Skeletal muscle satellite cell (primary cell): Measurements from ENCODE around the gene ADCY7.

ENCODE experiments used
- H3K27me3 ChIP-seq: 2 replicates; pipeline ENCODE4 v1.7.0; 2013; ENCODE audit warnings: low read length; ENCODE audit not compliant: control insufficient read depth, insufficient read depth
- H3K36me3 ChIP-seq: 2 replicates; pipeline ENCODE4 v1.7.0; 2013; ENCODE audit warnings: mild to moderate bottlenecking, control low read depth, low read length; ENCODE audit not compliant: insufficient read depth
- H3K4me1 ChIP-seq: 2 replicates; pipeline ENCODE4 v1.7.0; 2013; ENCODE audit warnings: low read length; ENCODE audit not compliant: control insufficient read depth, insufficient read depth
- H3K4me2 ChIP-seq: 2 replicates; pipeline ENCODE4 v1.7.0; 2013; ENCODE audit warnings: mild to moderate bottlenecking, low read length
- H3K4me3 ChIP-seq: 2 replicates; pipeline ENCODE4 v1.7.0; 2013; ENCODE audit warnings: low read length
- H3K9ac ChIP-seq: 2 replicates; pipeline ENCODE4 v1.7.0; 2013; ENCODE audit warnings: mild to moderate bottlenecking, low read depth, low read length, moderate library complexity
- H3K9me3 ChIP-seq: replicated peaks from 2 replicates; pipeline ENCODE4 v1.7.0; 2013; ENCODE audit warnings: mild to moderate bottlenecking, control low read depth, low read length

The ADCY7 gene

DNA sequence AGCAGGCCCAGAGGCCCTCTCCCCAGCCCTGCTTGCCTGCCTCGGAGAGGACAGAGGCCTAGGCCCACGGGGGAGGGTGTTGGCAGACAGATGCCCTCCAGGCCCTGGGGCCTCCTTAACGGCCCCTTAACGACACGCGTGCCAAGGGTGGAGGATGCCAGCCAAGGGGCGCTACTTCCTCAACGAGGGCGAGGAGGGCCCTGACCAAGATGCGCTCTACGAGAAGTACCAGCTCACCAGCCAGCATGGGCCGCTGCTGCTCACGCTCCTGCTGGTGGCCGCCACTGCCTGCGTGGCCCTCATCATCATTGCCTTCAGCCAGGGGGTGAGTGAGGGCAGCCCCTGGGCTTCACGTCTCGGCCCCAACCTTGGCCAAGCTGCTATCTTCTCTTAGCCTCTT is 21.7 kb downstream of the ADCY7 start:
- Histone ChIP-seq H3K27me3 (no peaks in the 10 kb centered on the region), H3K9me3 (no peaks in the 10 kb centered on the region), H3K4me3 (no peak overlapping the region), H3K9ac (no peak overlapping the region), H3K4me2 (no peak overlapping the region), H3K4me1 (peaks cover 27% of the 10 kb centered on the region), H3K36me3 (peaks cover 53% of the 10 kb centered on the region)

GRCh38 chr16:50288920-50289319 is 22.6 kb downstream of the ADCY7 start:
- Histone ChIP-seq H3K4me3 (no peak overlapping the region), H3K4me1 (peaks cover 18% of the 10 kb centered on the region), H3K27me3 (no peaks in the 10 kb centered on the region), H3K9me3 (no peaks in the 10 kb centered on the region), H3K4me2 (no peak overlapping the region), H3K9ac (no peak overlapping the region), H3K36me3 (peaks cover 62% of the 10 kb centered on the region)

DNA sequence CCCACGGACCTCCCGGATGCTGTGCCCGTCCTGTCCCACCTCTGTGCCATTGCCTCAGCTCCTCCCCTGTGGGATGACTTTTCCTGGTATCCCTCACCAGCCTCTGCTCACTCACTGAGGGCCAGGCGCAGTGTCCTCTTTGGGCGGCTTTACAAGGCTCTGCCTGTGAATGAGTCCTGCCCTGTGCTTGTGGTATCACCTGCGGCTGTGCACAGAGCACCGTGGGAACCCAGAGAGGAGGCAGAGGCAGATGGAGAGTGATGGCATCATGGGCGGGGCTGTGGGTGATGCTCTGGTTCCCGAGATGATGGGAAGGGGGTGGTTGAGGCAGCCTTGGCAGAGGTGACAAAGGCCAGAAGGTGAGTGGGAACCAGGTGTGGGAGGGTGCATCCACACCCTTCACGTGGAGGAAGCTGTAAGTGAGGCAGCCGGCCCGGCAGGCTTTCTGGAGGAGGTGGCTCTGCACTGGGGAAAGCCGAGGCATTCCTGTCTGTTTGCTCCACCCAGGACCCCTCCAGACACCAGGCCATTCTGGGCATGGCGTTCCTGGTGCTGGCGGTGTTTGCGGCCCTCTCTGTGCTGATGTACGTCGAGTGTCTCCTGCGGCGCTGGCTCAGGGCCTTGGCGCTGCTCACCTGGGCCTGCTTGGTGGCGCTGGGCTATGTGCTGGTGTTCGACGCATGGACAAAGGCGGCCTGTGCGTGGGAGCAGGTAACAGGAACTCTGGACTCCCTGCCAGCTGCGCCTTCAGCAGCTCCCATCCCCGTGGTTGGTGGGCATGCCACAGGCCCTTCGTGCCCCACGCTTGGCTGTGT is 23.8 kb downstream of the ADCY7 start:
- H3K36me3 ChIP-seq, result peaks cover 65% of the 10 kb centered on the region
- H3K9ac ChIP-seq, result no peak overlapping the region
- no peaks in the 10 kb centered on the region for H3K9me3 ChIP-seq
- no peak overlapping the region for H3K4me3 ChIP-seq
- H3K4me2 ChIP-seq, result no peak overlapping the region
- H3K4me1 ChIP-seq, result peaks cover 8% of the 10 kb centered on the region
- H3K27me3 ChIP-seq, result no peaks in the 10 kb centered on the region

DNA sequence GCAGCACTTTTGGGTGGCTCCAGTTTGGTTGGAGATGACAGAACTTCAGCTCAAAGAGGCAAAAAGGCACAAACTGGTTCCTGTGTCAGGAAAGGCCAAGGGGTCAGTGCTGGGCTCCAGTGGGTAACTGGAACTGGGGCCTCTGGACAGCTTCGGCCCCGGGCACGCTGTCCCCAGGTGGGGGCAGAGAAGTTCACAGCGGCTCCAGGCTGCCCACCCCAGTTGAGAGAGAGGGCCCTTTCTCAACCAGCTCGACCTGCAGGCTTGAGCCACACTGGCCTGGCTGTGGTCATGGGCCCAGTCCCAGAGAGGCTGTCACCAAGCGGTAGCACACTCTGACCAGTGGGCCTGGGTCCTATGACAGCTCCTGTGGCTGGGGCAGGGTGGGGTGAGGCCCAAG is 24.5 kb downstream of the ADCY7 start:
- Histone ChIP-seq H3K4me2 (no peak overlapping the region), H3K9ac (no peak overlapping the region), H3K4me1 (peaks cover 1% of the 10 kb centered on the region), H3K36me3 (peaks cover 69% of the 10 kb centered on the region), H3K27me3 (no peaks in the 10 kb centered on the region), H3K4me3 (no peak overlapping the region), H3K9me3 (no peaks in the 10 kb centered on the region)

DNA sequence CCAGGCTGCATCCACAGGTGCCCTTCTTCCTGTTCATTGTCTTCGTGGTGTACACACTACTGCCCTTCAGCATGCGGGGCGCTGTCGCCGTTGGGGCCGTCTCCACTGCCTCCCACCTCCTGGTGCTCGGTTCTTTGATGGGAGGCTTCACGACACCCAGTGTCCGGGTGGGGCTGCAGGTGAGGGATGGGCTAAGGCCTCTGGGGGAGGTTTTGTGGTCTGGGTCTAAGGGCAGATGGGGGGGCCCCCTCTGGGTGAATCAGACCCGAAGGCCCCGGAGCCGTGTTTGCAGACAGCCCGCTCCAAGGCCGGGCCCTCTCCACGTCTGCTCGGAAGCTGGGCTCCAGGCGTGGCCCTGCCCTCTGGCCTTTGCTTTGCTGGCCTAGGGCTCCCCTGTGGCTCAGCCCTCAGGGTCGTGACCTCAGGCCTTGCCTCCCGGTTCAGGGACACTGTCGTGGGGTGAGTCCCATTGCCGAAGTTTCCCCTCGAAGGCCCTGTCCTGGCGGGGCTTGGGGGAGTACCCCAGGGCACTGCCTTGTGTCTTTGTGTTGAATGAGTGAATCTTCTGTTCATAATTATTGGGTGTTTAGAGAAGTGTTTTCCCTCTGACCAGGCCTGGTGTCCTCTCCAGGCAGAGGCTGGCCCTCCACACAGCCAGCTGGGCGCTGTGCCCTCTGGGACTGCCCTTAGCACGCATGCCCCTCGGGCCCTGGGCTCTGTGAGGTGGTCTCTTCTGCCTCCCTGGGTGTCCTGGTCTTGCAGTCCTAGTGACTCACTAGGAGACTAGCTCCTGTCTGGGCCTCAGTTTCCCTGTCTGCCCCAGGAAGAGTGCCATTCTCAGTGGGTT is 25.6 kb downstream of the ADCY7 start:
- Histone ChIP-seq H3K4me1 (no peaks in the 10 kb centered on the region), H3K9me3 (no peaks in the 10 kb centered on the region), H3K4me3 (no peak overlapping the region), H3K9ac (no peak overlapping the region), H3K27me3 (no peaks in the 10 kb centered on the region), H3K36me3 (peaks cover 72% of the 10 kb centered on the region), H3K4me2 (no peak overlapping the region)

DNA sequence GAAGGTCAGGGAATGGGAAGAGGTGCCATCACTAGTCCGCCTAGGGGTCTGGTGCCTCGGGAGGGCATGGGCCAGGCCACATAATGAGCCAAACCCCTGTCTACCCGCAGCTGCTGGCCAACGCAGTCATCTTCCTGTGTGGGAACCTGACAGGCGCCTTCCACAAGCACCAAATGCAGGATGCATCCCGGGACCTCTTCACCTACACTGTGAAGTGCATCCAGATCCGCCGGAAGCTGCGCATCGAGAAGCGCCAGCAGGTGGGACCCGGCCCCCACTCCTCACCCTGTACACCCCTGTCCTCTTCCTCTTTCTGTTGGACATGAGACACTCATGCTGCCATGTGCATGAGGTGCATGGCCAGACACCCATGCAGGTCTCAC is 26.2 kb downstream of the ADCY7 start:
- Histone ChIP-seq H3K36me3 (peaks cover 78% of the 10 kb centered on the region), H3K4me2 (no peak overlapping the region), H3K27me3 (no peaks in the 10 kb centered on the region), H3K4me1 (no peaks in the 10 kb centered on the region), H3K9ac (no peak overlapping the region), H3K9me3 (no peaks in the 10 kb centered on the region), H3K4me3 (no peak overlapping the region)

DNA sequence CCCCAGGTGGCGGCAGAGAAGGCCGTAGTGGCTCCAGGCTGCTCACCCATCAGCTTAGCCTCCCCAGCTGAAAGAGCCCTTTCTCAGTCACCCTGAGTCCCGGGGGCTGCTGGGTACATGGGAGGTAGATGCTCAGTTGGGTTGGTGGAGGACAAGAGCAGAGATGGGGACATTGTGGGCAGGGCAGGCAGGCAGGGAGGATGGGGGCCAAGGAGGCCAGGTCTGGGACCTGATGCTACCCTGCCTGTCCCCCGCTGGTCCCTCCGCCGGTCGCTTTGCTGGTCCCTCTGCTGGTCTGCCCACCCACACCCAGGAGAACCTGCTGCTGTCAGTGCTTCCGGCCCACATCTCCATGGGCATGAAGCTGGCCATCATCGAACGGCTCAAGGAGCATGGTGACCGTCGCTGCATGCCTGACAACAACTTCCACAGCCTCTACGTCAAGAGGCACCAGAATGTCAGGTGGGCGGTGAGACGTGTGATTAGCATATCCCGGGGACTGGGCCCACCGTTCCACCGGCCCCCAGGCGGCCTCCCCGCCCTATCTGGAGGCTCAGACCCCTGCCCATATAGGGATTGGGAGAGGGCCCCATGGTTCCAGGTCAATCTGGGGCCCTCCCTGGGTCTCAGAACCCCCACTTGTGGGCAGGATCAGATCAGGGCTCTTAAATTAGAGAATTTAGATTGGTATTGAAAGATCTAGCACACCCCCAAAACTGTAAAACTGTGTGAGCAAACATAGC is 26.9 kb downstream of the ADCY7 start:
- Histone ChIP-seq H3K36me3 (peaks cover 80% of the 10 kb centered on the region), H3K27me3 (no peaks in the 10 kb centered on the region), H3K4me2 (no peak overlapping the region), H3K9ac (no peak overlapping the region), H3K4me1 (no peaks in the 10 kb centered on the region), H3K4me3 (no peak overlapping the region), H3K9me3 (no peaks in the 10 kb centered on the region)

DNA sequence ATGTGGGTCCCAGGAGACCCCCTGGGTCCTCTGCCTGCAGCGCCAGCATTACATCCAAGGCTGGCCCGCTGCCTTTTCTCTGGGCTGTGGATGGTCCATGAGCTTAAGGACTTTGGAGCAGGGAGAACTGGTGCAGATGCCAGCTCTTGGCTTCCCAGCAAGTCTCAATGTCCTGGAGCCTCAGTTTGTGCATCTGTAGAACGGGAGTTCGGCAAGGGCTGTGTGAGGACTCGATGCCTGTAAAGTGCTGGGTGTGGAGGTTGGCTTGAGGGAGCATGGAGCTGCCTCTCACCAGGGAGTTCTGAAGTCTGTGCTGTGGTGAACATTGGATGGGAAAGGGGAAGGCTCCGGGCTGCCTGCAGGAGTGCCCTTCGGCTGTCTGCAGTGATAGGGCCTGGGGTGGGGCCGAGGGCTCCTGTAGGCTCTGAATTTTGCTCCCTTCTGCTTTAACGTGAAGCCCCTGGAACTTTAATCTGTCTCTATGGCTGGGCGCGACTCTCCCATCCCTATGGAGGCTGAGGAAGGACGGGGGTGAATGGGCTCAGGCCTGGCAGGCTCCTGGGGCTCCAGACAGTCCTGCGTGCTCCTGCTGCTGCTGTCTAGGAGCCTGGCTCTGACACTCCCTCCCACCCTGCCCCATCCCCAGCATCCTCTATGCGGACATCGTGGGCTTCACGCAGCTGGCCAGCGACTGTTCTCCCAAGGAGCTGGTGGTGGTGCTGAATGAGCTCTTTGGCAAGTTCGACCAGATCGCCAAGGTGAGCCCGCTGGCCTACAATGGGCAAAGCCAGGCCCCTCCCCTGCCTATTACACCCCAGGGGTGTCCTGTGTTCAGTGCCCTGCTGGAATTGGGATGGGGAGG is 27.9 kb downstream of the ADCY7 start:
- no peak overlapping the region for H3K9ac ChIP-seq
- H3K27me3 ChIP-seq, result no peaks in the 10 kb centered on the region
- no peak overlapping the region for H3K4me2 ChIP-seq
- H3K4me1 ChIP-seq, result no peaks in the 10 kb centered on the region
- H3K36me3 ChIP-seq, result peaks cover 78% of the 10 kb centered on the region
- H3K4me3 ChIP-seq, result no peak overlapping the region
- H3K9me3 ChIP-seq, result no peaks in the 10 kb centered on the region

- Histone ChIP-seq H3K9ac (no peak overlapping the region), H3K36me3 (peaks cover 77% of the 10 kb centered on the region), H3K27me3 (no peaks in the 10 kb centered on the region), H3K4me2 (no peak overlapping the region), H3K4me1 (no peaks in the 10 kb centered on the region), H3K9me3 (no peaks in the 10 kb centered on the region), H3K4me3 (no peak overlapping the region)
These were observed 28.6 kb downstream of the ADCY7 start for GRCh38 chr16:50294955-50295354.

DNA sequence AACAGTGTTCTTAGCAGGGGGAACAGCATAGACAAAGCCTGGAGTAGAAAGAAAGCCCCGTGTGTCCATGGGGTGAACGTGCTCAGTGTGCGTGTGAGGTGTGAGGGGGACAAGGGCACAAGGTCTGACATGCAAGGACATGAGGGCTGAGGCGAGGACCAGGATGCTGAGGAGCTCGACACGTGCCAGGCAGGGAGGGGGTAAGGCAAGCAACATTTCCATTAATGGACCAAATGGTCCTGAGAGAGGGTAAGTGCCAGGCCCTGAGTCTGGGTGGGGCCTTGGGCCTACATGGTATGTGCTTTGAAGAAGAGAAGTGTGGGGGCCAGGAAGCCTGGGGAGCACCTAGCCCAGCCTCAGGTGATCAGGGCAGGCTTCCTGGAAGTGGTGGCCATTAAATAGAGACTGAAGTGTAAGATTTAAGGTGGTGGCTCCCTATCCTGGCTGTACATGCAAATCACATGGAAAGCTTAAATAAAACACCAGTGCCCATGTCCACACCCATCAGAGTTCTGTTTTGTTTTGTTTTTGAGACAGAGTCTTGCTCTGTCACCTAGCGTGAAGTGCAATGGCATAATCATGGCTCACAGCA is 29.3 kb downstream of the ADCY7 start:
- no peak overlapping the region for H3K4me3 ChIP-seq
- H3K9ac ChIP-seq, result no peak overlapping the region
- no peaks in the 10 kb centered on the region for H3K27me3 ChIP-seq
- H3K4me2 ChIP-seq, result no peak overlapping the region
- no peaks in the 10 kb centered on the region for H3K4me1 ChIP-seq
- no peaks in the 10 kb centered on the region for H3K9me3 ChIP-seq
- H3K36me3 ChIP-seq, result peaks cover 74% of the 10 kb centered on the region
